Stimulated activated CD4-positive, alpha-beta T cell treated with anti-CD3 and anti-CD28 coated beads, TNF-alpha, amount 100 ng/mL, for 24 hours (primary cell): ENCODE data around the gene UXT.
"Not testable (repeated sequence)": the region's sequence is repeated elsewhere in the genome, so short reads cannot be mapped to it uniquely, and the experiment has no call there.

Source experiments
- DNase-seq, 3 experiments: peaks; one replicate each; pipeline ENCODE4 v3.0.0-alpha.2; 2020; ENCODE audit warnings: low read depth in 3 of 3

UXT gene

DNA sequence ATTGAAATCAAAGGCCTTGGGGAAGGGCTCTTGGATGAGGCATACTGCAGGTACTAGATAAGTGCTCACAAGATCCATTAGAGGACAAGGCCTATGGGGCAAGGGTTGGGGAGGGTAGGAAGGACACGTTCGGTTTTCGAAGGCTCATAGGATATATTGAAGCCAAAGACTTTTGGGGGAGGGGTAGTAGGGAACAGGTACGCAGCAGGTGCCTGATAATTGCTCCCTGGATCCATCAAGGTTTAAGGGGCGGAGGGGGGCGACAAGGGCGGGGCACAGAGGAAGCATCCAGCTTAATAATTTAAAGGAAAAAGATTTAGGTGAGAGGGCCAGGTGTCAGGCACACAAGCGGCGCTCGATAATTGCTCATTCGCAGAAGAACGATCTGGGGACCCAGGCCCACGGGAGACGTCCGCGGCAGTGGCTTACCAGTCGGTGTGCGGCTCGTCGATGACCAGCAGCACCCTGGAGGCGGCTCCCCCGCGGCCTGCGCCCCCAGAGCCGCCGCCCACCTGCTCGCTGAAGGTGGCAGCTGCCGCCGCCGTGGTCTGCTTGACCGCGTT, 40.0 kb downstream of the UXT start:
- no peak for DNase-seq

GRCh38 chrX:47614618-47615017, 44.4 kb downstream of the UXT start:
- no peak for DNase-seq

DNA sequence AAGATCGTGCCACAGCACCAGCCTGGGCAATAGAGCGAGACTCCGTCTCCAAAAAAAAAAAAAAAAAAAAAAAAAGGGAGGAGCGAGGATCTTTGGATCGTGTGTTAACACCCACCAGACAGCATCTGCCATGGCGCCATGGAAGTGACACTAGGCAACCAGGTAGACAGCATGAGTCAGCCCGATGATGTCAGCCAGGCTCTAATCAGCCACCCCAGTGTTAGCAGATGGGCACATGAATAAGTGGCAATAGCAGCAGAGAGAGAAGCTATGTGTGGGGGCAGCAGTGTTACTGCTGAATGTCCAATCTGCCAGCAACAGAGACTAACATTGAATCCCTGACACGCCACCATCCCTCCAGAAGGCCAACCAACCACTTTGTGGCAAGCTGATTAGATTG, 45.9 kb downstream of the UXT start:
- DNase-seq, result no peak

- DNase-seq, result no peak
Measured at GRCh38 chrX:47612418-47612817, 46.6 kb downstream of the UXT start.

- no peak for DNase-seq
Measured at GRCh38 chrX:47611926-47612325, 47.1 kb downstream of the UXT start.

GRCh38 chrX:47611489-47611888, 47.5 kb downstream of the UXT start:
- no peak for DNase-seq

DNA sequence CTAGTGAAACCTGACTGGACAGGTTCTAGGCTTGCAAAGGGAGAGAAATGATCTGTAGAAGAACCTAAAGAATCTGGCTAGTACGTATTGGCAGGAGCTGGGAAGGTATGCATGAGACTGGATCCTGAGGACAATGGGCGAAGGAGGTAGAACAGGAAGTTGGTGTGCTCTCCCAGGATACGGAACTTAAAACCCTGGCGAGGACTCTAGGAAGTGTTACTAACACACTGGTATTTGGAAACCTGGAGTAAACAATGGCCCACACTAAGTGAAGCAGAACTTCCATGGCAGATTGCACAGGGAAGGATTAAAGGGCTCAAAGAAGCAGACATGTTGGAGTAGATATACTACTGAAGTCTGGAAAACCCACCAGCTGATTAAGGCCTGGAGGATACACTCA, 48.5 kb downstream of the UXT start:
- DNase-seq, result no peak

- DNase-seq, result no peak
Measured at GRCh38 chrX:47608130-47608810, 50.7 kb downstream of the UXT start.

GRCh38 chrX:47607091-47607490, 51.9 kb downstream of the UXT start:
- no peak for DNase-seq

DNA sequence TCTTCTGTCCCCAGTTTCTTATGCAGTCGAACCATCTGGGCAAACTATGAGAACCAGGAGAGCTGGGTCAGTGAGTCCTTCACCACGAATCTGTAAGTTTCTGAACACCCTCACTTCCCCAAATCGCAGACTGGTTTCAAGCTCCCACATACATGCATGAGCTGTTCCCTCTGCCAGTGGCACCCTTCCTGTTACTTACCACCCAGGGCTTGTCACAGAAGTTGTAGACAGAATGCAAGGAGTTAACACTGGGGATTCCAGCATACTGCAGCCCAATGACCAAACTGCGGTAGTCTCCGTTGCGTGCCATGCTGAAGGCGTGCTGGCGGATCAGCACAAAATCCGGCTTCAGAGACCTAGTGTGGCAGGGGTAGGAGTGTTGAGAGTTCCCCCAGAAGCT, 54.0 kb downstream of the UXT start:
- DNase-seq, result no peak

- DNase-seq, result not testable (repeated sequence)
Measured at GRCh38 chrX:47603125-47603524, 55.9 kb downstream of the UXT start.
